CD14-positive monocyte (primary cell): Measurements from ENCODE around the gene APOL6. TPM values are rescaled to one million over a fixed set of nuclear protein-coding genes. Genes with fewer than 3 reads are reported as not detected.

Source experiments
- DNase-seq, 3 donors: peaks; one replicate each; pipeline ENCODE4 v3.0.0-alpha.2; 2011 to 2022
- H2AFZ ChIP-seq: 2 replicates; pipeline ENCODE4 v1.6.0; 2012; ENCODE audit warnings: mild to moderate bottlenecking, low read depth, low read length, inconsistent platforms; ENCODE audit not compliant: insufficient read depth, poor library complexity, severe bottlenecking
- H3K27ac ChIP-seq, 2 donors: 1 replicate in 1 of 2; 2 replicates in 1 of 2; pipeline ENCODE4 v1.5.1; 2012 to 2013; ENCODE audit warnings: low read length in 2 of 2, control low read depth in 1 of 2, inconsistent platforms in 1 of 2, low read depth in 1 of 2, mild to moderate bottlenecking in 1 of 2
- H3K27me3 ChIP-seq, 2 donors: one replicate each; pipeline versions ENCODE4 v1.6.0 to v1.6.1; 2011 to 2013; ENCODE audit warnings: low read length in 2 of 2; ENCODE audit not compliant: control insufficient read depth in 2 of 2, insufficient read depth in 2 of 2
- H3K36me3 ChIP-seq, 2 donors: replicated peaks in 1 of 2; 1 replicate in 1 of 2; 2 replicates in 1 of 2; pipeline versions ENCODE4 v1.5.1 to v1.6.1; 2012 to 2013; ENCODE audit warnings: low read length in 2 of 2, control low read depth in 1 of 2, inconsistent platforms in 1 of 2, mild to moderate bottlenecking in 1 of 2; ENCODE audit not compliant: insufficient read depth in 2 of 2, control insufficient read depth in 1 of 2
- H3K4me1 ChIP-seq, 2 donors: 1 replicate in 1 of 2; 2 replicates in 1 of 2; pipeline versions ENCODE4 v1.5.1 to v1.6.1; 2012 to 2013; ENCODE audit warnings: low read length in 2 of 2, control low read depth in 1 of 2, inconsistent platforms in 1 of 2, mild to moderate bottlenecking in 1 of 2, moderate library complexity in 1 of 2; ENCODE audit not compliant: insufficient read depth in 2 of 2, control insufficient read depth in 1 of 2
- H3K4me2 ChIP-seq: replicated peaks from 2 replicates; pipeline ENCODE3; 2012; ENCODE audit warnings: low read length, moderate library complexity, mild to moderate bottlenecking; ENCODE audit not compliant: poor library complexity, severe bottlenecking; ENCODE audit errors: extremely low read depth
- H3K4me3 ChIP-seq, 3 experiments: fragments of 200-600 bp in 1 of 3; sonication (generic) in 1 of 3; replicated peaks in 1 of 3; 1 replicate in 2 of 3; 2 replicates in 1 of 3; pipeline ENCODE4 v1.5.1; 2011 to 2013; ENCODE audit warnings: low read length in 3 of 3, mild to moderate bottlenecking in 3 of 3, control low read depth in 2 of 3, low read depth in 2 of 3, inconsistent platforms in 1 of 3, moderate library complexity in 1 of 3
- H3K79me2 ChIP-seq: 2 replicates; pipeline ENCODE4 v1.6.0; 2012; ENCODE audit warnings: mild to moderate bottlenecking, control low read depth, inconsistent platforms, low read length, moderate library complexity; ENCODE audit not compliant: insufficient read depth
- H3K9ac ChIP-seq: 2 replicates; pipeline ENCODE4 v1.6.0; 2017; ENCODE audit warnings: low read length, mild to moderate bottlenecking; ENCODE audit not compliant: insufficient read depth, poor library complexity, severe bottlenecking
- H3K9me3 ChIP-seq, 2 donors: replicated peaks in 1 of 2; 1 replicate in 1 of 2; 2 replicates in 1 of 2; pipeline versions ENCODE4 v1.5.1 to v1.6.1; 2012 to 2013; ENCODE audit warnings: low read length in 2 of 2, control low read depth in 1 of 2; ENCODE audit not compliant: control insufficient read depth in 1 of 2, insufficient read depth in 1 of 2
- H4K20me1 ChIP-seq: 2 replicates; pipeline ENCODE4 v1.6.0; 2012; ENCODE audit warnings: mild to moderate bottlenecking, low read length, control low read depth, moderate library complexity; ENCODE audit not compliant: insufficient read depth
- H3K27ac Mint-ChIP-seq, 7 donors: one replicate each; pipeline ENCODE4 v1.8.0; 2020; ENCODE audit warnings: mild to moderate bottlenecking in 7 of 7, mixed read lengths in 7 of 7, moderate library complexity in 6 of 7, inconsistent platforms in 2 of 7
- H3K27me3 Mint-ChIP-seq, 3 donors: one replicate each; pipeline ENCODE4 v1.8.0; 2021 to 2022; ENCODE audit warnings: low read depth in 3 of 3, mild to moderate bottlenecking in 3 of 3, mixed read lengths in 3 of 3, moderate library complexity in 3 of 3, inconsistent platforms in 1 of 3
- H3K36me3 Mint-ChIP-seq, 2 donors: one replicate each; pipeline ENCODE4 v1.8.0; 2020; ENCODE audit warnings: mixed read lengths in 2 of 2, inconsistent platforms in 1 of 2, mild to moderate bottlenecking in 1 of 2
- H3K4me1 Mint-ChIP-seq: one replicate; pipeline ENCODE4 v1.8.0; 2020; ENCODE audit warnings: mild to moderate bottlenecking, mixed read lengths
- H3K4me3 Mint-ChIP-seq, 2 donors: one replicate each; pipeline ENCODE4 v1.8.0; 2020; ENCODE audit warnings: mild to moderate bottlenecking in 2 of 2, mixed read lengths in 2 of 2, moderate library complexity in 1 of 2
- H3K9me3 Mint-ChIP-seq, 7 donors: one replicate each; pipeline ENCODE4 v1.8.0; 2020 to 2022; ENCODE audit warnings: mixed read lengths in 7 of 7, mild to moderate bottlenecking in 6 of 7, moderate library complexity in 6 of 7, inconsistent platforms in 2 of 7
- CTCF ChIP-seq: fragments of 200-600 bp; IDR thresholded peaks from one replicate; pipeline ENCODE4 v1.8.0; 2022; ENCODE audit warnings: antibody characterized with exemption, mild to moderate bottlenecking
- WGBS: methylation state at CpG from one replicate; pipeline ENCODE4 v1.1.5; 2013; ENCODE audit warnings: missing lambda C conversion rate; ENCODE audit not compliant: insufficient coverage; 5-methylcytosine and 5-hydroxymethylcytosine counted together
- intact Hi-C, 2 donors: fragments of 100-400 bp; cut with micrococcal nuclease; formaldehyde crosslinking; loops; one replicate each; pipeline versions ENCODE4 v1.15.0 to v1.15.1; 2023
- polyA plus RNA-seq, 3 donors: library from polyadenylated mRNA; depleted of rRNA in 1 of 3; unstranded in 2 of 3; stranded (reverse) in 1 of 3; fragments of 300-500 nt in 2 of 3; fragments of >200 nt in 1 of 3; fragmentation: Illumina TruSeq in 2 of 3; gene quantifications; 1 replicate in 2 of 3; 2 replicates in 1 of 3; pipeline ENCODE4 v1.2.3, GENCODE V29; 2012 to 2021

APOL6 gene
- polyA plus RNA-seq, 3 donors: 7.6 to 13.6 (median 9.1) TPM

GRCh38 chr22:35610741-35611140 lies 37.5 kb upstream of the APOL6 start:
- Histone ChIP-seq H3K4me1 (peaks cover 33 to 42% of the 10 kb centered on the region in 2 donors), H3K9ac (no peak overlapping the region), H3K9me3 (no peaks in the 10 kb centered on the region), H3K79me2 (no peaks in the 10 kb centered on the region), H3K36me3 (no peaks in the 10 kb centered on the region), H3K27me3 (no peaks in the 10 kb centered on the region), H3K4me2 (no peak overlapping the region), H4K20me1 (no peaks in the 10 kb centered on the region), H3K4me3 (no peak overlapping the region), H2AFZ (no peak overlapping the region), H3K27ac (no peak overlapping the region)
- H3K36me3 Mint-ChIP-seq: no peaks in the 10 kb centered on the region
- peaks cover 0 to 2% (median 0%) of the 10 kb centered on the region in 7 donors for H3K9me3 Mint-ChIP-seq
- no peak for TF ChIP-seq CTCF
- H3K4me1 Mint-ChIP-seq: peaks cover 43% of the 10 kb centered on the region
- DNase-seq: no peak
- H3K27ac Mint-ChIP-seq: no peak overlapping the region
- intact Hi-C loops: no loop called here
- peaks cover 11 to 22% (median 17%) of the 10 kb centered on the region in 3 donors for H3K27me3 Mint-ChIP-seq
- H3K4me3 Mint-ChIP-seq: peak overlapping the region in 1 of 2 donors; percentile 57
- WGBS: 87% methylated on average over 10 of the region's 10 CpGs

- H3K27me3 Mint-ChIP-seq: peaks cover 13 to 21% (median 20%) of the 10 kb centered on the region in 3 donors
- Histone ChIP-seq H3K9ac (no peak overlapping the region), H3K9me3 (no peaks in the 10 kb centered on the region), H3K27ac (peak overlapping the region in 1 of 2 donors; percentile 15), H3K4me1 (peaks cover 37 to 46% of the 10 kb centered on the region in 2 donors), H3K4me3 (peak overlapping the region in 1 of 3 experiments; percentile 7), H2AFZ (no peak overlapping the region), H4K20me1 (no peaks in the 10 kb centered on the region), H3K4me2 (no peak overlapping the region), H3K27me3 (no peaks in the 10 kb centered on the region), H3K79me2 (no peaks in the 10 kb centered on the region), H3K36me3 (no peaks in the 10 kb centered on the region)
- DNase-seq: no peak
- H3K9me3 Mint-ChIP-seq: peaks cover 0 to 2% (median 0%) of the 10 kb centered on the region in 7 donors
- H3K4me3 Mint-ChIP-seq: no peak overlapping the region
- intact Hi-C loops: no loop called here
- peak overlapping the region in 3 of 7 donors; percentile 63 to 78 (median 77) for H3K27ac Mint-ChIP-seq
- WGBS: 88% methylated on average over 5 of the region's 6 CpGs
- H3K36me3 Mint-ChIP-seq: no peaks in the 10 kb centered on the region
- TF ChIP-seq CTCF: no peak
- peaks cover 48% of the 10 kb centered on the region for H3K4me1 Mint-ChIP-seq
Measured at GRCh38 chr22:35611200-35611890, 36.9 kb upstream of the APOL6 start.
